Neural crest cell (in vitro differentiated cells): ENCODE data around the gene TRAPPC6A. TPM values are rescaled to one million over a fixed set of nuclear protein-coding genes. Genes with fewer than 3 reads are reported as not detected.

Experiments used
- DNase-seq: peaks from one replicate; pipeline ENCODE4 v3.0.0; 2021; ENCODE audit warnings: low read depth, mixed read lengths, low spot score
- H3K27ac Mint-ChIP-seq: one replicate; pipeline ENCODE4 v1.8.0; 2021; ENCODE audit warnings: mild to moderate bottlenecking, mixed read lengths; ENCODE audit not compliant: unreplicated experiment
- H3K27me3 Mint-ChIP-seq: 2 replicates; pipeline ENCODE4 v1.8.0; 2021; ENCODE audit warnings: low read depth, mild to moderate bottlenecking, mixed read lengths
- H3K36me3 Mint-ChIP-seq: 2 replicates; pipeline ENCODE4 v1.8.0; 2021; ENCODE audit warnings: low read depth, mild to moderate bottlenecking, mixed read lengths
- H3K4me1 Mint-ChIP-seq: 2 replicates; pipeline ENCODE4 v1.8.0; 2021; ENCODE audit warnings: mixed read lengths
- H3K4me3 Mint-ChIP-seq: one replicate; pipeline ENCODE4 v1.8.0; 2021; ENCODE audit warnings: mild to moderate bottlenecking, mixed read lengths
- H3K9me3 Mint-ChIP-seq: 2 replicates; pipeline ENCODE4 v1.8.0; 2021; ENCODE audit warnings: mixed read lengths
- long read RNA-seq: library from polyadenylated mRNA; unstranded; transcript quantifications from one replicate; pipeline ENCODE4 v2.0.0, GENCODE V29; 2020
- total RNA-seq: library from RNA; stranded (reverse); gene quantifications from 2 replicates; pipeline ENCODE4 v1.2.1, GENCODE V29; 2021
- TF ChIP-seq, protein P1 (sequence below): fragments of 200-600 bp; sonication (generic); conservative IDR thresholded peaks from 2 replicates; pipeline ENCODE4 v1.5.0; 2021; ENCODE audit warnings: antibody characterized with exemption, mild to moderate bottlenecking

The TRAPPC6A gene, protein sequence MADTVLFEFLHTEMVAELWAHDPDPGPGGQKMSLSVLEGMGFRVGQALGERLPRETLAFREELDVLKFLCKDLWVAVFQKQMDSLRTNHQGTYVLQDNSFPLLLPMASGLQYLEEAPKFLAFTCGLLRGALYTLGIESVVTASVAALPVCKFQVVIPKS
- total RNA-seq = 22.2 and 25.1 TPM in 2 replicates
- long read RNA-seq, partial matches to known transcripts = 0 of 1 reads
- long read RNA-seq, other reads (novel, unspliced or antisense) = 0 of 1 reads

DNA sequence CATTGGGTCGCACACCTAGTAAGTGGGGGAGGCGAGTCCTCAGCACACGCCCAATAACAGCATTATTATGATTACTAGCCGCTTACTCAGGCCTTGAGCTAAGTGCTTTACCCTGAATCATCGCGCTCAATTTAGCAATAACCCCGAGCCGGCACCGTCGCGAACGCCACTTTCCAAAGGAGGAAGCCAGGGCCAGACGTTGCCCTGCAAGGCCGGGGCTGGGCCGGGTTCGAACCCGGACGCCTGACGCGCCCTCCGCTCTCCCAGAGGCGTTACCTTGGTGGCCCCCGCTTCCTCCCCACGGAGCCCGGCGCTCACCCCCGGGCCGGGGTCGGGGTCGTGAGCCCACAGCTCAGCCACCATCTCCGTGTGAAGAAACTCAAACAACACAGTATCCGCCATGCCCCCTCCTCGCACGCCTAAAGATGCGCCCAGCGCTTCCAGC, at the start of gene TRAPPC6A:
Gene TRAPPC6A (minus strand): TSS at position 421 of the 445 bp plus-strand sequence. CDS start 19 bp downstream, at position 402.
- Mint-ChIP-seq H3K4me3 (peak within 1 kb of the TSS; percentile 95), H3K4me1 (peaks cover 22% of the 10 kb centered on the region)

DNA sequence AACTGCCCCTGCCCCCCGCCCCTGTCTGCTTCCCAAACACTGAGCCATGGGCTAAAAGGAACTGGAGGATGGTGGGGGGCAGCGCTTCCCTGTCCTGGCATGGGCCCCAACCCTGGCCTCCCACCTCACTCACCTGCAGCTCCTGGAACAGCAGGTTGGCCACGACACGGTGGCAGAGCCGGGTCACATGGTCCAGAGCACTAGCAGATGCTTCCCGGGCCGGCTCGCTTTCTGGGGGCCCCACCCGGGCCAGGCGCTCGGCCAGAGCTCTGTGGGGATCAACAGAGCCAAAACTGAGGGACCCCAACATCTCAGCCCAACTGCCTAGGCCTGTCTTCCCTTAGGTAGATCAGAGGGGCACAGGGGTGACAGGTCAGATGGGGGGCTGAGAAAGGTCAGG, 46.6 kb upstream of the TRAPPC6A start:
- Mint-ChIP-seq H3K36me3 (no peaks in the 10 kb centered on the region), H3K27ac (no peak overlapping the region), H3K9me3 (no peaks in the 10 kb centered on the region), H3K4me3 (no peak overlapping the region), H3K4me1 (no peaks in the 10 kb centered on the region), H3K27me3 (peaks cover 41% of the 10 kb centered on the region)
- no peak for DNase-seq
- TF ChIP-seq, protein P1, sequence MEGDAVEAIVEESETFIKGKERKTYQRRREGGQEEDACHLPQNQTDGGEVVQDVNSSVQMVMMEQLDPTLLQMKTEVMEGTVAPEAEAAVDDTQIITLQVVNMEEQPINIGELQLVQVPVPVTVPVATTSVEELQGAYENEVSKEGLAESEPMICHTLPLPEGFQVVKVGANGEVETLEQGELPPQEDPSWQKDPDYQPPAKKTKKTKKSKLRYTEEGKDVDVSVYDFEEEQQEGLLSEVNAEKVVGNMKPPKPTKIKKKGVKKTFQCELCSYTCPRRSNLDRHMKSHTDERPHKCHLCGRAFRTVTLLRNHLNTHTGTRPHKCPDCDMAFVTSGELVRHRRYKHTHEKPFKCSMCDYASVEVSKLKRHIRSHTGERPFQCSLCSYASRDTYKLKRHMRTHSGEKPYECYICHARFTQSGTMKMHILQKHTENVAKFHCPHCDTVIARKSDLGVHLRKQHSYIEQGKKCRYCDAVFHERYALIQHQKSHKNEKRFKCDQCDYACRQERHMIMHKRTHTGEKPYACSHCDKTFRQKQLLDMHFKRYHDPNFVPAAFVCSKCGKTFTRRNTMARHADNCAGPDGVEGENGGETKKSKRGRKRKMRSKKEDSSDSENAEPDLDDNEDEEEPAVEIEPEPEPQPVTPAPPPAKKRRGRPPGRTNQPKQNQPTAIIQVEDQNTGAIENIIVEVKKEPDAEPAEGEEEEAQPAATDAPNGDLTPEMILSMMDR = no peak

More for the DNA sequence above, at the start of gene TRAPPC6A:
- peak within 1 kb of the TSS; percentile 71 for H3K27ac Mint-ChIP-seq
- DNase-seq = no peak
- H3K9me3 Mint-ChIP-seq = no peaks in the 10 kb centered on the region
- TF ChIP-seq, protein P1 = no peak
- H3K27me3 Mint-ChIP-seq = no peaks in the 10 kb centered on the region
- H3K36me3 Mint-ChIP-seq = no peaks in the 10 kb centered on the region

DNA sequence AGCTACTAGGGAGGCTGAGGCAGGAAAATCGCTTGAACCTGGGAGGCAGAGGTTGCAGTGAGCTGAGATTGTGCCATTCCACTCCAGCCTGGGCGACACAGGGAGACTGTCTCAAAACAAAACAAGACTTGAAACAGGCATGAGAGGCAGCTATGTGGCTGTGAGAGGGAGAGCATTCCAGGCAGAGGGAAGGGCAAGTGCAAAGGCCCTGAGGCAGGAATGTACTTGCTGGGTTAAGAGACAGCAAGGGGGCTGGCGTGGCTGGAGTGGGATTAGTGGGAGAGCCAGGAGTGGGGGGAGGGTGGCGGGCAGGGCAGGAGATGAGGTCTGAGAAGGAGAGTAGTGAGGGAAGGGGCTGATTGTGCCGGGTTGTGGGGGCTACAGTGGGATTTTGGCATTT, 45.8 kb upstream of the TRAPPC6A start:
- Mint-ChIP-seq H3K9me3 (no peaks in the 10 kb centered on the region), H3K4me1 (no peaks in the 10 kb centered on the region), H3K27me3 (peaks cover 47% of the 10 kb centered on the region), H3K4me3 (no peak overlapping the region), H3K27ac (no peak overlapping the region), H3K36me3 (no peaks in the 10 kb centered on the region)
- TF ChIP-seq, protein P1 = no peak
- no peak for DNase-seq

DNA sequence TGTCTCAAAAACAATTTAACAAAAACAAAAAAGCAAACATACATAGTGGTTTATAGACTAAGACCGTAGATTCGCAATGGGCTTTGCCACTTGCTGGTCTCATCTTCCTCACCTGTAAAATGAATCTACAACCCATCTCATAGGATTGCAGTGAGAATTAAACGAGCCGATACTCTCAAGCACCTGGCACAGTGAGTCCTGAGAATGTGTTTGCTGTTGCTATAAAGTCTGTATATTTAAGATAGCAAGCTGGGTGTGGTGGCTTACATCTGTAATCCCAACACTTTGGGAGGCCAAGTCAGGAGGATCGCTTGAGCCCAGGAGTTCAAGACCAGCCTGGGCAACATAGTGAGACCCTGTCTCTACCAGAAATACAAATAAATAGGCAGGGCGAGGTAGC, 44.7 kb upstream of the TRAPPC6A start:
- Mint-ChIP-seq H3K36me3 (no peaks in the 10 kb centered on the region), H3K9me3 (no peaks in the 10 kb centered on the region), H3K27me3 (peaks cover 59% of the 10 kb centered on the region), H3K4me3 (no peak overlapping the region), H3K27ac (no peak overlapping the region), H3K4me1 (no peaks in the 10 kb centered on the region)
- TF ChIP-seq, protein P1 = no peak
- no peak for DNase-seq

DNA sequence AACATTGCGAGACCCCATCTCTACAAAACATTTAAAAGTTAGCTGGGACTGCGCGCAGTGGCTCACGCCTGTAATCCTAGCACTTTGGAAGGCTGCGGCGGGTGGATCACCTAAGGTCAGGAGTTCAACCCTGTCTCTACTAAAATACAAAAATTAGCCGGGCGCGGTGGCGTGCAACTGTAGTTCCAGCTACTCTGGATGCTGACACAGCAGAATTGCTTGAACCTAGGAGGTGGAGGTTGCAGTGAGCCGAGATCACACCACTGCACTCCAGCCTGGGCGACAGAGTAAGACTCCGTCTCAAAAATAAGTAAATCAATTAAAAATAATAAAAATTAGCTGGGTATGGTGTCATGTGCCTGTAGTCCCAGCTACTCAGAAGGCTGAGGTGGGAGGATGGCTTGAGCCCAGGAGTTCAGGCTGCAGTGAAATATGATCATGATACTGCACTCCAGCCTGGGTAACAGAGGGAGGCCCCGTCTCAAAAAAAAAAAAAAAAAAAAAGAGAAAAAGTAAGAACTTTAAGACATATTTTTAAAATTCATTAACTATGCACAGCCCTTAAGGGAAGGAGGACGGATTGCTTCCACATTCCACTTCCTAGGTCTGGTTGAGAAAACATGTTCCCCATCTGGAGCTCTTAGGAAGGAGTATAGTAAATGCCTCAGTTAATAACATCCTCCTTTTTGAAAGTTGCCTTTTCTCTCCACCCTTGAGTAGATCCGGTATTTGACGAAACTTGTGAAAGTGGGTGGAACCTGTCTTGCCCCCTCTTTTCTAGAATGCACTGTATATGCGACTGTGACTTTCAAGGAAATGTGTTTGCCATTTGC, 41.1 kb upstream of the TRAPPC6A start:
- peaks cover 88% of the 10 kb centered on the region for H3K27me3 Mint-ChIP-seq
- DNase-seq = no peak
- no peaks in the 10 kb centered on the region for H3K36me3 Mint-ChIP-seq
- TF ChIP-seq, protein P1 = no peak
- H3K9me3 Mint-ChIP-seq = no peaks in the 10 kb centered on the region
- H3K27ac Mint-ChIP-seq = no peak overlapping the region
- peaks cover 8% of the 10 kb centered on the region for H3K4me1 Mint-ChIP-seq
- no peak overlapping the region for H3K4me3 Mint-ChIP-seq
